Caco-2 (cell line): ENCODE data around the gene FNIP1. TPM values are rescaled to one million over a fixed set of nuclear protein-coding genes. Genes with fewer than 3 reads are reported as not detected.

Experiments used
- BruUV-seq: library from RNA; stranded (reverse); fragments of 400-500 nt; replicated peaks from 2 replicates; lab custom pipeline; 2021; lab: Mats Ljungman, UMichigan
- CTCF ChIA-PET: fragments of 300-600 bp; sonication (Branson Sonifier 250); formaldehyde crosslinking; loops from one replicate; lab custom pipeline; 2022; ENCODE audit warnings: antibody characterized with exemption; lab: Charles Lee
- POLR2A ChIA-PET: fragments of 300-600 bp; sonication (Branson Sonifier 250); formaldehyde crosslinking; loops from one replicate; lab custom pipeline; 2022; ENCODE audit warnings: antibody characterized with exemption; lab: Charles Lee
- DNase-seq, 2 experiments: peaks; one replicate each; pipeline versions ENCODE4 v3.0.0 to v3.0.0-alpha.2; 2020 to 2022
- H3K27me3 ChIP-seq: replicated peaks from 2 replicates; pipeline ENCODE4 v1.6.0; 2011; ENCODE audit warnings: low read length; ENCODE audit not compliant: control insufficient read depth, insufficient read depth
- H3K36me3 ChIP-seq: 2 replicates; pipeline ENCODE4 v1.5.1; 2011; ENCODE audit warnings: low read length; ENCODE audit not compliant: control insufficient read depth, insufficient read depth
- H3K4me1 ChIP-seq: fragments of 250-450 bp; sonication (Bioruptor Pico); 2 replicates; pipeline ENCODE4 v1.5.1; 2020; ENCODE audit warnings: mild to moderate bottlenecking
- H3K4me3 ChIP-seq: 2 replicates; pipeline ENCODE4 v1.5.1; 2011; ENCODE audit warnings: low read depth, mild to moderate bottlenecking, control low read depth, low read length
- H3K9me3 ChIP-seq: fragments of 250-450 bp; sonication (Bioruptor Pico); 2 replicates; pipeline ENCODE4 v1.5.1; 2020; ENCODE audit warnings: mild to moderate bottlenecking, moderate library complexity
- H3K27ac Mint-ChIP-seq: one replicate; pipeline ENCODE4 v1.8.0; 2022; ENCODE audit warnings: mixed read lengths; ENCODE audit not compliant: unreplicated experiment
- H3K27me3 Mint-ChIP-seq: one replicate; pipeline ENCODE4 v1.8.0; 2022; ENCODE audit warnings: mixed read lengths; ENCODE audit not compliant: insufficient read depth, unreplicated experiment
- H3K36me3 Mint-ChIP-seq: one replicate; pipeline ENCODE4 v1.8.0; 2022; ENCODE audit warnings: mild to moderate bottlenecking, mixed read lengths; ENCODE audit not compliant: insufficient read depth, unreplicated experiment
- H3K4me1 Mint-ChIP-seq: one replicate; pipeline ENCODE4 v1.8.0; 2022; ENCODE audit warnings: low read depth, mixed read lengths; ENCODE audit not compliant: unreplicated experiment
- H3K4me3 Mint-ChIP-seq: one replicate; pipeline ENCODE4 v1.8.0; 2022; ENCODE audit warnings: mild to moderate bottlenecking, moderate library complexity, mixed read lengths; ENCODE audit not compliant: unreplicated experiment
- H3K9me3 Mint-ChIP-seq: one replicate; pipeline ENCODE4 v1.8.0; 2022; ENCODE audit warnings: mixed read lengths; ENCODE audit not compliant: unreplicated experiment
- CTCF ChIP-seq, 2 experiments: fragments of 200-600 bp in 1 of 2; IDR thresholded peaks; 1 replicate in 1 of 2; 2 replicates in 1 of 2; pipeline versions ENCODE4 v1.5.1 to v1.8.0; 2011 to 2022; ENCODE audit warnings: antibody characterized with exemption in 1 of 2, control low read depth in 1 of 2, inconsistent platforms in 1 of 2, low read depth in 1 of 2, low read length in 1 of 2, mild to moderate bottlenecking in 1 of 2, moderate library complexity in 1 of 2; ENCODE audit not compliant: insufficient read depth in 1 of 2, severe bottlenecking in 1 of 2, unreplicated experiment in 1 of 2
- intact Hi-C: fragments of 100-400 bp; cut with micrococcal nuclease; formaldehyde crosslinking; loops from one replicate; pipeline ENCODE4 v1.10.0; 2022; ENCODE audit not compliant: unreplicated experiment
- total RNA-seq: library from RNA; stranded (reverse); gene quantifications from 2 replicates; pipeline ENCODE4 v1.2.3, GENCODE V29; 2022

The FNIP1 gene
- total RNA-seq, 1 experiment from 2014 or later: 45.0 TPM

DNA sequence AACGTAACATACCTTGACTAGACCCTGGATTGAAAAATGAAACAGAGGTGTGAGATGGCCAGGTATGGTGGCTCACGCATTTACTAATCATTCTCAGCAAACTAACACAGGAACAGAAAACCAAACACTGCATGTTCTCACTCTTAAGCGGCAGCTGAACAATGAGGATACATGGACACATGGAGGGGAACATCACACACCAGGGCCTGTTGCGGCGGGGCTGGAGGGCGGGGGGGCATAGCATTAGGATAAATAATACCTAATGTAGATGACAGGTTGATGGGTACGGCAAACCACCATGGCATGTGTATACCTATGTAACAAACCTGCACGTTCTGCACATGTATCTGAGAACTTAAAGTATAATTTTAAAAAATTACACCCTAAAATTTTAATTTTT lies 177.7 kb downstream of the FNIP1 start:
- Histone ChIP-seq H3K4me1 (peaks cover 9% of the 10 kb centered on the region; the same call in 1 of the 2 replicates), H3K9me3 (no peaks in the 10 kb centered on the region), H3K4me3 (no peak overlapping the region), H3K27me3 (no peaks in the 10 kb centered on the region), H3K36me3 (no peaks in the 10 kb centered on the region)
- TF ChIP-seq CTCF (IDR thresholded peaks at IDR 0.05; ENCODE audit: insufficient read depth in 1 of 2, low read depth in 1 of 2, low read length in 1 of 2, severe bottlenecking in 1 of 2, unreplicated experiment in 1 of 2): no peak
- Mint-ChIP-seq H3K27ac (no peak overlapping the region), H3K9me3 (no peaks in the 10 kb centered on the region), H3K4me1 (peaks cover 9% of the 10 kb centered on the region), H3K4me3 (no peak overlapping the region), H3K27me3 (no peaks in the 10 kb centered on the region), H3K36me3 (no peaks in the 10 kb centered on the region)
- no TSS peak for BruUV-seq
- POLR2A ChIA-PET: no interaction called here
- no peak for DNase-seq
- intact Hi-C loops: no loop called here
- CTCF ChIA-PET: no interaction called here

DNA sequence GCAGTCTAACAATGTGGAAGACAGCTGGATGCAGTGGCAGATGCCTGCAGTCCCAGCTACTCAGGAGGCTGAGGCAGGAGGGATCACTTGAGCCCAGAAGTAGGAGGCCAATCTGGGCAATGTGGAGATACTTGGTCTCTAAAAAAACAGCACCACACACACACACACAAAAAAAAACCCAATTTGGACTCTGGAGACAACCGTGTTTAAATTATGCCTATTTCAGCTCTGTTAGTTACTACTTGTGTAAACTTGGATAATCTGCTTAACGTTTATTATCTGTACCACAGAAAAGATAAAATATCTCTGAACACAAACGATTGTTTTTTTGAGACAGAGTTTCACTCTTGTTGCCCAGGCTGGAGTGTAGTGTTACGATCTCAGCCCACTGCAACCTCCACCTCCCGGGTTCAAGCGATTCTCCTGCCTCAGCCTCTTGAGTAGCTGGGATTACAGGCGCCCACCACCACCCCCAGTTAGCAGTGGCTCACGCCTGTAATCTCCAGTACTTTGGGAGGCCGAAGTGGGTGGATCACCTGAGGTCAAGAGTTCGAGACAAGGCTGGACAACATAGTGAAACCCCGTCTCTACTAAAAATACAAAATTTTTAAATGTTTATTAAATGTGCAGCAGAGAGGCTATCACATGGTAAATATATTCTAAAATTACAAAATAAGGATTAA lies 179.5 kb downstream of the FNIP1 start:
- Mint-ChIP-seq H3K9me3 (no peaks in the 10 kb centered on the region), H3K4me3 (no peak overlapping the region), H3K27ac (peak overlapping the region; percentile 25), H3K4me1 (peaks cover 9% of the 10 kb centered on the region), H3K36me3 (no peaks in the 10 kb centered on the region), H3K27me3 (no peaks in the 10 kb centered on the region)
- no peak for DNase-seq
- intact Hi-C loops: no loop called here
- BruUV-seq: no TSS peak
- ChIA-PET CTCF (no interaction called here), POLR2A (no interaction called here)
- no peaks in the 10 kb centered on the region for H3K9me3 ChIP-seq
- TF ChIP-seq CTCF (IDR thresholded peaks at IDR 0.05; ENCODE audit: insufficient read depth in 1 of 2, low read depth in 1 of 2, low read length in 1 of 2, severe bottlenecking in 1 of 2, unreplicated experiment in 1 of 2): no peak
- no peaks in the 10 kb centered on the region for H3K27me3 ChIP-seq
- peaks cover 9% of the 10 kb centered on the region; the same call in 1 of the 2 replicates for H3K4me1 ChIP-seq
- no peak overlapping the region for H3K4me3 ChIP-seq
- H3K36me3 ChIP-seq: no peaks in the 10 kb centered on the region

- H3K36me3 ChIP-seq: no peaks in the 10 kb centered on the region
- Mint-ChIP-seq H3K27ac (no peak overlapping the region), H3K36me3 (no peaks in the 10 kb centered on the region), H3K27me3 (no peaks in the 10 kb centered on the region), H3K9me3 (no peaks in the 10 kb centered on the region), H3K4me3 (no peak overlapping the region), H3K4me1 (peaks cover 9% of the 10 kb centered on the region)
- H3K4me3 ChIP-seq: no peak overlapping the region
- ChIA-PET POLR2A (no interaction called here), CTCF (no interaction called here)
- no peak for DNase-seq
- intact Hi-C loops: no loop called here
- TF ChIP-seq CTCF (IDR thresholded peaks at IDR 0.05; ENCODE audit: insufficient read depth in 1 of 2, low read depth in 1 of 2, low read length in 1 of 2, severe bottlenecking in 1 of 2, unreplicated experiment in 1 of 2): no peak
- no TSS peak for BruUV-seq
- no peaks in the 10 kb centered on the region for H3K27me3 ChIP-seq
- H3K4me1 ChIP-seq: peaks cover 16% of the 10 kb centered on the region
- no peaks in the 10 kb centered on the region for H3K9me3 ChIP-seq
Measured at GRCh38 chr5:131615957-131616356, 180.9 kb downstream of the FNIP1 start.
